Measurements from ENCODE around the gene RAB30. TPM values are rescaled to one million over a fixed set of nuclear protein-coding genes. Genes with fewer than 3 reads are reported as not detected.

RAB30 gene
- total and polyA plus RNA-seq, 2 donors (not counting 3 experiments of a cell fraction or from before 2014, with no cell fraction given): 4.1 to 14.6 TPM

DNA sequence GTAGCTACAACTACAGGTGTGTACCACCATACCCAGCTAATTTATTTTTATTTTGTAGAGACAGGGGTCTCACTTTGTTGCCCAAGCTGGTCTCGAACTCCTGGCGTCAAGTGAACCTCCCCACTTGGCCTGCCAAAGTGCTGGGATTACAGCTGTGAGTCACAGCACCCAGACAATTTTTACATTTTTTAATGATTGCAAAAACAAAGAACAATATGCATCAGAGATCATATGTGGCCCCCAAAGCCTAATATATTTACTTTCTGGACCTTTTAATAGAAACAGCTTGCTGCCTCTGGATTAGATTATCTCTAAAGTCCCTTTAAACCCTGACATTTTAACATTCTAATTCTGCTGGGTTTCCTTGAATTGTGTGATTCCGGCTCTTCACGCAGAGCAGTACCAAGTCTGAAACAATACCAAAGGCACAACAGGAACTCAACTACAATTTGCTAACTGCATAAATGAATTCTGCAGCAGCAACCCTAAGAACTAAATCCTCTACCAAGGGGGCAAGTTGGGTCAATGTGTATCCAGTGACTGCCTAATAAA, 25.0 kb downstream of the RAB30 start:
- ChIA-PET POLR2A (interaction anchor here (1.2 to 1.6 kb wide), 2 partner anchors 25 to 110 kb away, joined by 3 to 6 read pairs; partner anchors contain the start of genes PCF11 and RAB30), CTCF (interaction anchor here (0.8 to 2.5 kb wide), 8 partner anchors 26 to 271 kb away, joined by 3 to 8 read pairs (median 3); no protein-coding TSS in a partner anchor)
- Histone ChIP-seq H3K36me3 (ENCODE audit: control insufficient read depth in 2 of 2, extremely low read depth in 1 of 2, insufficient read depth in 2 of 2, low read length in 2 of 2) (no peaks in the 10 kb centered on the region), H3K4me1 (ENCODE audit: control insufficient read depth, extremely low read depth, insufficient read depth, low read length) (peaks cover 47% of the 10 kb centered on the region), H2AFZ (ENCODE audit: low read depth, low read length) (no peak overlapping the region), H3K79me2 (ENCODE audit: control insufficient read depth, insufficient read depth, low read length) (peaks cover 15% of the 10 kb centered on the region), H4K20me1 (replicated peaks; ENCODE audit: control insufficient read depth, extremely low read depth, insufficient read depth, low read length) (no peaks in the 10 kb centered on the region), H3K4me2 (ENCODE audit: insufficient read depth, low read length) (peak overlapping the region; percentile 20), H3K27me3 (ENCODE audit: control insufficient read depth in 2 of 2, insufficient read depth in 2 of 2, low read length in 2 of 2) (no peaks in the 10 kb centered on the region), H3K9ac (replicated peaks; ENCODE audit: extremely low read depth, insufficient read depth, low read length) (no peak overlapping the region), H3K4me3 (replicated peaks in 1 of 3; ENCODE audit: insufficient read depth in 1 of 3, low read depth in 1 of 3, low read length in 3 of 3) (no peak overlapping the region), H3K9me3 (replicated peaks; ENCODE audit: control insufficient read depth, insufficient read depth, low read length) (no peaks in the 10 kb centered on the region), H3K27ac (ENCODE audit: insufficient read depth, low read depth, low read length) (peak overlapping the region; percentile 5), H3K9me1 (replicated peaks; ENCODE audit: control insufficient read depth, extremely low read depth, insufficient read depth, low read length) (no peaks in the 10 kb centered on the region)
- peak; percentile 78 for FAIRE-seq
- BruUV-seq (replicated peaks): no TSS peak
- DNase-seq (ENCODE audit: low read depth, low spot score): peak; percentile 82
- dilution Hi-C loops (cut with MboI; ENCODE audit: extremely low pct_ligation_motif_present, low sequenced_read_pairs) (no loop called here), intact Hi-C loops (cut with micrococcal nuclease) (loop anchor here (1.0 kb wide), 1 partner anchor 25 kb away; the partner anchor contains the start of gene RAB30)
- TF ChIP-seq EZH2 (IDR thresholded peaks at IDR 0.05; ENCODE audit: borderline replicate concordance, low read depth, low read length, severe bottlenecking) (no peak), POLR2AphosphoS5 (IDR thresholded peaks at IDR 0.05; ENCODE audit: insufficient read depth, low read depth, low read length) (no peak), FOS (IDR thresholded peaks at IDR 0.05; ENCODE audit: borderline replicate concordance, insufficient read depth, low read length) (no peak), GATA2 (IDR thresholded peaks at IDR 0.05; ENCODE audit: insufficient read depth, insufficient read length, low read depth, low read length) (no peak), CTCF (IDR thresholded peaks at IDR 0.05; ENCODE audit: extremely low read depth in 1 of 2, insufficient read depth in 1 of 2, low read depth in 1 of 2, low read length in 2 of 2) (no peak), MYC (IDR thresholded peaks at IDR 0.05; ENCODE audit: low read depth, low read length) (no peak), JUN (IDR thresholded peaks at IDR 0.05; ENCODE audit: borderline replicate concordance, insufficient read depth, insufficient read length, low read depth) (no peak), POLR2A (IDR thresholded peaks at IDR 0.05; ENCODE audit: low read depth, low read length) (no peak)
- TF ChIP-seq, protein P1, sequence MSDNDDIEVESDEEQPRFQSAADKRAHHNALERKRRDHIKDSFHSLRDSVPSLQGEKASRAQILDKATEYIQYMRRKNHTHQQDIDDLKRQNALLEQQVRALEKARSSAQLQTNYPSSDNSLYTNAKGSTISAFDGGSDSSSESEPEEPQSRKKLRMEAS (IDR thresholded peaks at IDR 0.05; ENCODE audit: insufficient read depth, insufficient read length): no peak
